DND-41 (cell line): Measurements from ENCODE around the gene SAP30L.
A peak's percentile ranks its signal among the peaks of the same experiment; 100 is the strongest.

Experiments used
- ATAC-seq: fragments of 200-7000 bp; cut with Tn5 transposase; 3 replicates; pipeline ENCODE4 v1.9.1; 2021; ENCODE audit warnings: low read depth; ENCODE audit not compliant: insufficient read depth
- DNase-seq: peaks from one replicate; pipeline ENCODE4 v3.0.0-alpha.2; 2020
- H2AFZ ChIP-seq: 2 replicates; pipeline ENCODE4 v1.6.0; 2012; ENCODE audit warnings: low read depth, low read length
- H3K27ac ChIP-seq: 2 replicates; pipeline ENCODE4 v1.5.1; 2012; ENCODE audit warnings: low read length, inconsistent platforms
- H3K27me3 ChIP-seq: fragments of 200-600 bp; sonication (generic); 2 replicates; pipeline ENCODE4 v1.6.0; 2012; ENCODE audit warnings: low read length, mild to moderate bottlenecking, inconsistent platforms; ENCODE audit not compliant: insufficient read depth, poor library complexity
- H3K36me3 ChIP-seq: 2 replicates; pipeline ENCODE4 v1.5.1; 2012; ENCODE audit warnings: low read length, inconsistent platforms; ENCODE audit not compliant: insufficient read depth
- H3K4me1 ChIP-seq: 2 replicates; pipeline ENCODE4 v1.5.1; 2012; ENCODE audit warnings: mild to moderate bottlenecking, low read length; ENCODE audit not compliant: insufficient read depth
- H3K4me2 ChIP-seq: 2 replicates; pipeline ENCODE4 v1.6.0; 2012; ENCODE audit warnings: mild to moderate bottlenecking, moderate library complexity, low read length, inconsistent platforms; ENCODE audit not compliant: insufficient read depth
- H3K4me3 ChIP-seq, 2 experiments: fragments of 200-600 bp in 1 of 2; shearing (Covaris generic) in 1 of 2; 2 replicates each; pipeline ENCODE4 v1.5.1; 2012 to 2016; ENCODE audit warnings: inconsistent platforms in 2 of 2, low read length in 2 of 2, mild to moderate bottlenecking in 2 of 2, low read depth in 1 of 2, moderate library complexity in 1 of 2
- H3K79me2 ChIP-seq: 2 replicates; pipeline ENCODE4 v1.6.0; 2012; ENCODE audit warnings: low read length, inconsistent platforms; ENCODE audit not compliant: insufficient read depth
- H3K9ac ChIP-seq: 2 replicates; pipeline ENCODE4 v1.6.0; 2012; ENCODE audit warnings: low read depth, mild to moderate bottlenecking, inconsistent platforms, low read length, moderate library complexity
- H3K9me3 ChIP-seq: 2 replicates; pipeline ENCODE4 v1.5.1; 2012; ENCODE audit warnings: low read length, moderate library complexity, mild to moderate bottlenecking, inconsistent platforms; ENCODE audit not compliant: insufficient read depth, severe bottlenecking
- H4K20me1 ChIP-seq: 2 replicates; pipeline ENCODE4 v1.6.0; 2012; ENCODE audit warnings: low read length; ENCODE audit not compliant: insufficient read depth
- EZH2 ChIP-seq: IDR thresholded peaks from 3 replicates; pipeline ENCODE4 v1.6.1; 2012; ENCODE audit warnings: borderline replicate concordance, low read depth, mild to moderate bottlenecking, moderate library complexity, low read length, inconsistent platforms; ENCODE audit not compliant: severe bottlenecking
- TF ChIP-seq, protein P1 (sequence below): IDR thresholded peaks from 2 replicates; pipeline ENCODE4 v1.5.1; 2012; ENCODE audit warnings: borderline replicate concordance, low read length, moderate library complexity, mild to moderate bottlenecking; ENCODE audit not compliant: poor library complexity, severe bottlenecking; ENCODE audit errors: extremely low read depth

SAP30L gene

DNA sequence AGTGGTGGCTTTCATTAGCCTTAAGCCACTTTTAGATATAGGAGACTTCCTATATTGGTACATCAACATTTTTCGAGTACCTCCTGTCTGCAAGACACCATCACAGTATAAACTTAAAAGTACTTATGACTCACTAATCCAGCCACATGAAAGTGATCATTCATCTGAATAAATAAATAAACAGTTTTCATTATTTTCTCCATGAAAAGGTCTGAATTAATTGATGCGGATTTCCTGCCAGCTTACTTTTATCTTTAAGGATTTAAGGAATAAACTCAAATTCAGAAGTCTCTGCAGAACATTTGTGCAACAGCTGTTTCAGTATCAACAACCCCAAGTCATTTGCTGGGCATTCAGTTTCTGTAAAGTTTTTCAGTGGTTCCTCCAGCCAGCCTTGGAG lies 4.0 kb downstream of the SAP30L start:
- H3K36me3 ChIP-seq: peaks cover 55% of the 10 kb centered on the region
- H3K4me3 ChIP-seq: no peak overlapping the region
- H3K4me2 ChIP-seq: peak overlapping the region; percentile 89; the same call in 1 of the 2 replicates
- no peak overlapping the region for H3K9ac ChIP-seq
- ATAC-seq: no peak
- no peaks in the 10 kb centered on the region for H3K9me3 ChIP-seq
- peaks cover 29% of the 10 kb centered on the region for H3K4me1 ChIP-seq
- no peak overlapping the region for H3K27ac ChIP-seq
- H3K79me2 ChIP-seq: peaks cover 57% of the 10 kb centered on the region
- no peak overlapping the region for H2AFZ ChIP-seq
- H4K20me1 ChIP-seq: peaks cover 37% of the 10 kb centered on the region
- no peaks in the 10 kb centered on the region for H3K27me3 ChIP-seq
- DNase-seq: no peak
- TF ChIP-seq EZH2: no peak
- TF ChIP-seq, protein P1, sequence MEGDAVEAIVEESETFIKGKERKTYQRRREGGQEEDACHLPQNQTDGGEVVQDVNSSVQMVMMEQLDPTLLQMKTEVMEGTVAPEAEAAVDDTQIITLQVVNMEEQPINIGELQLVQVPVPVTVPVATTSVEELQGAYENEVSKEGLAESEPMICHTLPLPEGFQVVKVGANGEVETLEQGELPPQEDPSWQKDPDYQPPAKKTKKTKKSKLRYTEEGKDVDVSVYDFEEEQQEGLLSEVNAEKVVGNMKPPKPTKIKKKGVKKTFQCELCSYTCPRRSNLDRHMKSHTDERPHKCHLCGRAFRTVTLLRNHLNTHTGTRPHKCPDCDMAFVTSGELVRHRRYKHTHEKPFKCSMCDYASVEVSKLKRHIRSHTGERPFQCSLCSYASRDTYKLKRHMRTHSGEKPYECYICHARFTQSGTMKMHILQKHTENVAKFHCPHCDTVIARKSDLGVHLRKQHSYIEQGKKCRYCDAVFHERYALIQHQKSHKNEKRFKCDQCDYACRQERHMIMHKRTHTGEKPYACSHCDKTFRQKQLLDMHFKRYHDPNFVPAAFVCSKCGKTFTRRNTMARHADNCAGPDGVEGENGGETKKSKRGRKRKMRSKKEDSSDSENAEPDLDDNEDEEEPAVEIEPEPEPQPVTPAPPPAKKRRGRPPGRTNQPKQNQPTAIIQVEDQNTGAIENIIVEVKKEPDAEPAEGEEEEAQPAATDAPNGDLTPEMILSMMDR: no peak

DNA sequence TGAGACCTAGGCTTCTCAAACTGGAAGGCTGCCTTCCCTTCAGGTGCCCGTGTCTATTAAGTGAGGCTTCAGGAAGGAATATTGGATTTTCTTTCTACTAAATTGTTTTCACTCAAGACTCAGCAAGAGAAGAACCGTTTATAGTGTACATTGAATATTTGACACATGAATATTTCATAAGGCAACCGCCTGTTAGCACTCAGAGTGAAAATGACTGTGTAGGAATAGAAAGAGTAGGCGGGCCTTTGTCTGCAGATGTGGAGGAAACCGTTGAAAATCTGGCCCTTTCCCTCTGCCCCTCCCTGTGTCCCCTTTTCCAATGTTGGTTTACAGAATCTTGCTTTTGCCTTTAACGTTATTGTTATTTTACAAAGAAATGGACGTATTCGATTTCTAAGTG lies 6.2 kb downstream of the SAP30L start:
- ATAC-seq (no peak), DNase-seq (no peak)
- TF ChIP-seq EZH2: no peak
- TF ChIP-seq, protein P1: no peak
- Histone ChIP-seq H3K9me3 (no peaks in the 10 kb centered on the region), H3K9ac (no peak overlapping the region), H3K4me2 (no peak overlapping the region), H3K27me3 (no peaks in the 10 kb centered on the region), H2AFZ (no peak overlapping the region), H3K27ac (no peak overlapping the region), H3K79me2 (peaks cover 38% of the 10 kb centered on the region), H3K4me3 (no peak overlapping the region), H4K20me1 (peaks cover 32% of the 10 kb centered on the region), H3K36me3 (peaks cover 76% of the 10 kb centered on the region), H3K4me1 (peaks cover 25% of the 10 kb centered on the region)

DNA sequence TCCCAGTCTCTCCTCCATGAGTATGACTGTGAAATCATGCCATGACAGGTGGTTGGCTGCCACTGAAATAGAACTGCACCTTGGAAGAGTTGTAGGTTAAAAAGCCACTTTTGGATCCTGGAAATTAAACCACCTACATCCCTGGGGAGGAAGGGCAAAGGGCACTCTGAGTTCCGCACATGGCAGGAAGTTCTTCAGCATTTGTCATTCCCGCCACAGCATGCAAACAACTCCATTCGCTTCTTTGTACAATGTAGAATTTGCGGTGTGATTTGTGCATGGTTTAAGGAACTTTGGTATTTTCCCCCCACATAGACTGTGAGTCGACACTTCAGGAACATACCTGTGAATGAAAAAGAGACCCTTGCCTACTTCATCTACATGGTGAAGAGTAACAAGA lies 9.8 kb downstream of the SAP30L start:
- ATAC-seq: no peak
- no peaks in the 10 kb centered on the region for H3K9me3 ChIP-seq

More for the DNA sequence above, 9.8 kb downstream of the SAP30L start:
- TF ChIP-seq, protein P1: no peak
- TF ChIP-seq EZH2: no peak
- Histone ChIP-seq H3K4me3 (no peak overlapping the region), H2AFZ (no peak overlapping the region), H3K27me3 (no peaks in the 10 kb centered on the region), H3K9ac (no peak overlapping the region), H4K20me1 (peaks cover 9% of the 10 kb centered on the region), H3K79me2 (peaks cover 4% of the 10 kb centered on the region; the same call in 1 of the 2 replicates), H3K4me1 (no peaks in the 10 kb centered on the region), H3K36me3 (peaks cover 86% of the 10 kb centered on the region), H3K27ac (no peak overlapping the region), H3K4me2 (no peak overlapping the region)
- DNase-seq: no peak
